ENCODE data around the gene HSDL1. TPM values are rescaled to one million over a fixed set of nuclear protein-coding genes. Genes with fewer than 3 reads are reported as not detected.

The HSDL1 gene
- total and polyA plus RNA-seq, 2 of the 8 experiments (the other 6 are each of a cell fraction or from before 2014, with no cell fraction given), result 25.0 to 55.7 TPM

DNA sequence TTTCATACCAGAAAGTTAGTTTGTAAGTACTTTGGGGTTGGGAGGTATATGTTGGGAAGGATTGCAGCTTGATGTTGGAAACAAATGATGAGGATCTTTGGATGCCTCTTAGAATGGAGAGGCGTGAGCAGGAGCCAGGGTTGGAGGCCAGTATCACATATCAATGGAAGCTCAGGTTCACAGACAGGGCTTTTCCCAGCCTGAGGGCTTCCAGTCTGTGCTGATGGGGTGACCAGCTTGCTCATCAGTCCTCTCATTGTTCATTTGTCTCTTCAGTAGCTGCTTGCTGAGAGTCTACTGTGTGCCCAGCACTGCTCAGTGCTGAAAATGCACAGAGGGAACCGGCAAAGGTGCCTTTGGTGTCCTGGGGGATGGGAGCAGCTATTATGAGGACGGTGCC is 5.9 kb upstream of the HSDL1 start:
- no peaks in the 10 kb centered on the region for H3K36me3 ChIP-seq (ENCODE audit: control insufficient read depth in 2 of 4, insufficient read depth in 4 of 4, low read length in 3 of 4)
- no peak overlapping the region for H3K4me2 ChIP-seq (ENCODE audit: insufficient read depth in 1 of 2, low read depth in 2 of 2, low read length in 2 of 2)
- no peaks in the 10 kb centered on the region for H4K20me1 ChIP-seq (replicated peaks in 1 of 2; ENCODE audit: control insufficient read depth in 1 of 2, insufficient read depth in 2 of 2, low read length in 2 of 2)
- no peak overlapping the region for H2BK5ac ChIP-seq (ENCODE audit: low read depth, low read length)
- ChIA-PET POLR2A (ENCODE audit: partially characterized antibody) (interaction anchor here (1.8 kb wide), 1 partner anchor 34 kb away, joined by 6 read pairs; the partner anchor contains the start of gene MBTPS1), CTCF (ENCODE audit: partially characterized antibody) (interaction anchor here (1.1 to 1.9 kb wide), 4 partner anchors 18 to 66 kb away, joined by 3 to 8 read pairs (median 3); no protein-coding TSS in a partner anchor)
- H3K9me3 ChIP-seq (ENCODE audit: insufficient read depth in 2 of 2, low read depth in 1 of 2, low read length in 1 of 2), result no peaks in the 10 kb centered on the region
- H2BK20ac ChIP-seq (ENCODE audit: low read length), result no peak overlapping the region
- no peak overlapping the region for H3K9ac ChIP-seq (replicated peaks in 1 of 4; ENCODE audit: extremely low read depth in 1 of 4, low read depth in 3 of 4, low read length in 3 of 4)
- DNase-seq (ENCODE audit: low read depth in 1 of 2, low spot score in 2 of 2) (no peak), FAIRE-seq (no peak)
- no peak overlapping the region for H4K91ac ChIP-seq (replicated peaks; ENCODE audit: insufficient read length, low read length)
- no peak overlapping the region for H3K18ac ChIP-seq (ENCODE audit: extremely low read depth, low read length)
- no peak overlapping the region for H3K4me3 ChIP-seq (ENCODE audit: extremely low read depth in 1 of 4, insufficient read depth in 2 of 4, low read depth in 3 of 4, low read length in 4 of 4)
- no peaks in the 10 kb centered on the region for H3K4me1 ChIP-seq (replicated peaks in 1 of 4; ENCODE audit: control insufficient read depth in 3 of 4, insufficient read depth in 4 of 4, low read length in 3 of 4)
- H2BK120ac ChIP-seq (replicated peaks; ENCODE audit: low read depth, low read length), result no peak overlapping the region
- H3K23me2 ChIP-seq (ENCODE audit: low read depth, low read length), result no peaks in the 10 kb centered on the region
- no peak overlapping the region for H3K56ac ChIP-seq (replicated peaks; ENCODE audit: insufficient read length, low read depth, low read length)
- no peaks in the 10 kb centered on the region for H3K79me2 ChIP-seq (ENCODE audit: control insufficient read depth in 1 of 2, insufficient read depth in 2 of 2, low read length in 2 of 2)
- no peak overlapping the region for H3K27ac ChIP-seq (ENCODE audit: low read depth, low read length)
- H3K79me1 ChIP-seq (ENCODE audit: low read depth, low read length), result no peaks in the 10 kb centered on the region
- no peak overlapping the region for H3K23ac ChIP-seq (ENCODE audit: insufficient read length)
- 87% methylated on average over 3 of the region's 3 CpGs; no CpG with 5 or more reads in 1 of the 2 experiments for WGBS, 2 experiments (ENCODE audit: extremely low coverage in 1 of 2, insufficient coverage in 1 of 2, insufficient read length in 1 of 2, insufficient replicate concordance in 2 of 2, low coverage in 1 of 2, low lambda C conversion rate in 2 of 2, missing lambda C conversion rate in 1 of 2)
- peak overlapping the region; percentile 53; the same call in 1 of the 2 replicates for H2AFZ ChIP-seq (ENCODE audit: low read length)
- H2BK12ac ChIP-seq (ENCODE audit: low read depth, low read length), result no peak overlapping the region
- H4K8ac ChIP-seq (ENCODE audit: extremely low read depth, insufficient read depth, low read length), result no peak overlapping the region
- no peak overlapping the region for H3K14ac ChIP-seq (ENCODE audit: insufficient read length)
- no peak overlapping the region for H4K5ac ChIP-seq (ENCODE audit: insufficient read length, low read depth, low read length)
- TF ChIP-seq CTBP2 (IDR thresholded peaks at IDR 0.05; ENCODE audit: borderline replicate concordance, insufficient read depth, insufficient read length, low read length), result no peak
- TF ChIP-seq NANOG (IDR thresholded peaks at IDR 0.05; ENCODE audit: insufficient read depth, low read depth, low read length, poor library complexity, severe bottlenecking), result no peak
- TF ChIP-seq SAP30 (IDR thresholded peaks at IDR 0.05; ENCODE audit: insufficient read depth, insufficient replicate concordance, low read length), result no peak
- TF ChIP-seq, protein P1, sequence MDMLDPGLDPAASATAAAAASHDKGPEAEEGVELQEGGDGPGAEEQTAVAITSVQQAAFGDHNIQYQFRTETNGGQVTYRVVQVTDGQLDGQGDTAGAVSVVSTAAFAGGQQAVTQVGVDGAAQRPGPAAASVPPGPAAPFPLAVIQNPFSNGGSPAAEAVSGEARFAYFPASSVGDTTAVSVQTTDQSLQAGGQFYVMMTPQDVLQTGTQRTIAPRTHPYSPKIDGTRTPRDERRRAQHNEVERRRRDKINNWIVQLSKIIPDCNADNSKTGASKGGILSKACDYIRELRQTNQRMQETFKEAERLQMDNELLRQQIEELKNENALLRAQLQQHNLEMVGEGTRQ (IDR thresholded peaks at IDR 0.05; ENCODE audit: low read length), result no peak
- TF ChIP-seq KDM4A (IDR thresholded peaks at IDR 0.05; ENCODE audit: low read depth, low read length, severe bottlenecking), result no peak
- no peak for TF ChIP-seq RNF2 (IDR thresholded peaks at IDR 0.05; ENCODE audit: borderline replicate concordance, low read depth, low read length, missing control alignments, poor library complexity, severe bottlenecking)
- no peak for TF ChIP-seq JUN (IDR thresholded peaks at IDR 0.05; ENCODE audit: low read depth, low read length)
- no peak for TF ChIP-seq RFX5 (IDR thresholded peaks at IDR 0.05; ENCODE audit: borderline replicate concordance, low read depth, low read length)
- H2AK5ac ChIP-seq (ENCODE audit: low read depth, low read length), result no peak overlapping the region
- H2BK15ac ChIP-seq (ENCODE audit: low read length), result no peak overlapping the region
- peaks cover 0 to 5% (median 2%) of the 10 kb centered on the region in 4 experiments; a peak in 2 of 7 replicates for H3K27me3 ChIP-seq (replicated peaks in 1 of 4; ENCODE audit: control insufficient read depth in 3 of 4, extremely low read depth in 1 of 4, insufficient read depth in 3 of 4, low read length in 3 of 4)
- no peak overlapping the region for H3K4ac ChIP-seq (replicated peaks; ENCODE audit: insufficient read length, low read depth, low read length)
